HEK293 (cell line): Measurements from ENCODE around the gene DNTTIP2.
A peak's percentile ranks its signal among the peaks of the same experiment; 100 is the strongest.

Experiments
- CTCF ChIA-PET: fragments of 350-600 bp; formaldehyde crosslinking; extraction: SDS; loops from one replicate; lab custom pipeline; 2021; ENCODE audit warnings: antibody characterized with exemption; lab: Yijun Ruan, JAX
- POLR2A ChIA-PET: fragments of 300-600 bp; formaldehyde crosslinking; extraction: SDS; loops from one replicate; lab custom pipeline; 2020; ENCODE audit warnings: antibody characterized with exemption, inconsistent platforms; lab: Yijun Ruan, JAX
- H3K27ac ChIP-seq: fragments of 200-500 bp; sonication (Bioruptor generic); 2 replicates; pipeline ENCODE4 v1.5.1; 2014; ENCODE audit warnings: low read depth, low read length, control low read depth, inconsistent platforms; ENCODE audit errors: extremely low read depth
- H3K36me3 ChIP-seq, 2 experiments: fragments of 200-500 bp in 1 of 2; sonication (Bioruptor generic) in 1 of 2; 1 replicate in 1 of 2; 2 replicates in 1 of 2; pipeline ENCODE4 v1.5.1; 2014 to 2017; ENCODE audit warnings: inconsistent platforms in 2 of 2, low read length in 2 of 2; ENCODE audit not compliant: control insufficient read depth in 2 of 2, insufficient read depth in 1 of 2
- H3K4me1 ChIP-seq: fragments of 200-500 bp; sonication (Bioruptor generic); 2 replicates; pipeline ENCODE4 v1.5.1; 2014; ENCODE audit warnings: mild to moderate bottlenecking, low read length, inconsistent platforms; ENCODE audit not compliant: control insufficient read depth, insufficient read depth
- H3K4me3 ChIP-seq: 2 replicates; pipeline ENCODE4 v1.5.1; 2011; ENCODE audit warnings: low read depth, mild to moderate bottlenecking, control low read depth, low read length, moderate library complexity
- H3K9me3 ChIP-seq: fragments of 200-500 bp; sonication (Bioruptor generic); 2 replicates; pipeline ENCODE4 v1.5.1; 2014; ENCODE audit warnings: low read depth, low read length, inconsistent platforms; ENCODE audit not compliant: control insufficient read depth, insufficient read depth
- BCL11B ChIP-seq: fragments of 450-650 bp; formaldehyde crosslinking; IDR thresholded peaks from 2 replicates; pipeline ENCODE4 v1.5.1; 2016; ENCODE audit warnings: low read depth, missing biosample characterization, missing genetic modification characterization
- HIC1 ChIP-seq: fragments of 450-650 bp; formaldehyde crosslinking; IDR thresholded peaks from 2 replicates; pipeline ENCODE4 v1.5.1; 2016; ENCODE audit warnings: missing biosample characterization, missing genetic modification characterization
- PRDM1 ChIP-seq: fragments of 450-650 bp; formaldehyde crosslinking; IDR thresholded peaks from 2 replicates; pipeline ENCODE4; 2016; ENCODE audit warnings: missing biosample characterization, missing genetic modification characterization
- SETDB1 ChIP-seq: IDR thresholded peaks from one replicate; pipeline ENCODE4 v1.6.1; 2017; ENCODE audit warnings: mild to moderate bottlenecking, low read length, moderate library complexity, mixed read lengths; ENCODE audit not compliant: insufficient read length
- TSHZ1 ChIP-seq: fragments of 450-650 bp; formaldehyde crosslinking; IDR thresholded peaks from 2 replicates; pipeline ENCODE4 v1.5.1; 2016; ENCODE audit warnings: missing biosample characterization, missing genetic modification characterization, borderline replicate concordance
- ZBTB8A ChIP-seq: fragments of 450-650 bp; formaldehyde crosslinking; IDR thresholded peaks from 2 replicates; pipeline ENCODE4 v1.5.1; 2016; ENCODE audit warnings: missing biosample characterization, missing genetic modification characterization
- ZNF23 ChIP-seq: fragments of 450-650 bp; formaldehyde crosslinking; IDR thresholded peaks from 2 replicates; pipeline ENCODE4 v1.5.1; 2016; ENCODE audit warnings: missing biosample characterization, missing genetic modification characterization, borderline replicate concordance
- ZNF248 ChIP-seq: fragments of 450-650 bp; formaldehyde crosslinking; IDR thresholded peaks from 2 replicates; pipeline ENCODE4 v1.5.1; 2017; ENCODE audit warnings: missing biosample characterization, missing genetic modification characterization
- ZNF324 ChIP-seq: fragments of 450-650 bp; formaldehyde crosslinking; IDR thresholded peaks from 2 replicates; pipeline ENCODE4 v1.5.1; 2016; ENCODE audit warnings: missing biosample characterization, missing genetic modification characterization
- ZNF341 ChIP-seq: fragments of 450-650 bp; formaldehyde crosslinking; IDR thresholded peaks from 2 replicates; pipeline ENCODE4; 2016; ENCODE audit warnings: low read depth, missing biosample characterization, missing genetic modification characterization
- ZNF37A ChIP-seq: fragments of 450-650 bp; IDR thresholded peaks from 2 replicates; pipeline ENCODE4 v1.5.1; 2018; ENCODE audit warnings: missing biosample characterization, missing genetic modification characterization
- ZNF621 ChIP-seq: fragments of 450-650 bp; formaldehyde crosslinking; IDR thresholded peaks from 2 replicates; pipeline ENCODE4 v1.5.1; 2017; ENCODE audit warnings: missing biosample characterization, missing genetic modification characterization
- ZNF658 ChIP-seq: fragments of 450-650 bp; formaldehyde crosslinking; IDR thresholded peaks from 2 replicates; pipeline ENCODE4; 2016; ENCODE audit warnings: missing biosample characterization, missing genetic modification characterization
- ZNF660 ChIP-seq: fragments of 450-650 bp; IDR thresholded peaks from 2 replicates; pipeline ENCODE4 v1.5.1; 2018; ENCODE audit warnings: missing biosample characterization, mild to moderate bottlenecking, missing genetic modification characterization
- ZNF677 ChIP-seq: fragments of 450-650 bp; IDR thresholded peaks from 2 replicates; pipeline ENCODE4 v1.5.0; 2018; ENCODE audit warnings: missing biosample characterization, mild to moderate bottlenecking, missing genetic modification characterization, moderate library complexity
- ZNF791 ChIP-seq: fragments of 450-650 bp; formaldehyde crosslinking; IDR thresholded peaks from 2 replicates; pipeline ENCODE4 v1.5.1; 2016; ENCODE audit warnings: missing biosample characterization, missing genetic modification characterization
- ZSCAN23 ChIP-seq: fragments of 450-650 bp; formaldehyde crosslinking; IDR thresholded peaks from 2 replicates; pipeline ENCODE4 v1.5.1; 2016; ENCODE audit warnings: missing biosample characterization, missing genetic modification characterization
- ZXDB ChIP-seq: fragments of 450-650 bp; formaldehyde crosslinking; IDR thresholded peaks from 2 replicates; pipeline ENCODE4 v1.5.1; 2016; ENCODE audit warnings: missing biosample characterization, missing genetic modification characterization
- TF ChIP-seq, protein P1 (sequence below): fragments of 450-650 bp; formaldehyde crosslinking; IDR thresholded peaks from 2 replicates; pipeline ENCODE4 v1.5.1; 2016; ENCODE audit warnings: missing biosample characterization, missing genetic modification characterization
- TF ChIP-seq, protein P2 (sequence below): fragments of 450-650 bp; formaldehyde crosslinking; optimal IDR thresholded peaks from 2 replicates; pipeline ENCODE3; 2016; ENCODE audit warnings: missing biosample characterization, mild to moderate bottlenecking, missing genetic modification characterization
- TF ChIP-seq, protein P3 (sequence below): fragments of 450-650 bp; formaldehyde crosslinking; conservative IDR thresholded peaks from 2 replicates; pipeline ENCODE4 v1.5.1; 2016; ENCODE audit warnings: low read depth, missing biosample characterization, missing genetic modification characterization

Gene DNTTIP2

DNA sequence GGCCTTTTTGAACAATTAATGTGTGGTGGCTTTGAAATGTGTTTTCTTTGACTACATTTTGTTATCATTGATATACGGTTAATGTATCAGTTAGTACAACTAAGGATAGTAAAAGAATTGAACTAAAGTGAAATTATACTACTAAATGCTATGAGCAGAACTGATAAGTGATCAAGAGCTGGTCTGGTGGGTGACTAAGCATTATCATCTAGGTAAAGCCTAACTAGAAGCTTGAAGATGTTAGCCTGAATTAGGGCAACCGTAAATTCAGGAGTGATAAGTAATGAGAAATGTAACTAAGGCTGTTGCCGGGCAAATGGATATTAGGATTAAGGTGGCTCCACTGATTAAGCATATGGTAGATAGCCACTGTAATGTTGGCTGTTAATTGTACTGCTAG is 46.2 kb upstream of the DNTTIP2 start:
- Histone ChIP-seq H3K36me3 (no peaks in the 10 kb centered on the region), H3K27ac (no peak overlapping the region), H3K4me3 (no peak overlapping the region), H3K4me1 (no peaks in the 10 kb centered on the region), H3K9me3 (no peaks in the 10 kb centered on the region)
- ChIA-PET CTCF (interaction anchor here (0.9 kb wide), 1 partner anchor 9 kb away, joined by 3 read pairs; no protein-coding TSS in a partner anchor), POLR2A (no interaction called here)
- TF ChIP-seq ZNF660 (no peak), ZNF341 (tag by site-specific recombination) (no peak), ZNF324 (tag by site-specific recombination) (no peak), ZNF248 (no peak), ZBTB8A (tag by site-specific recombination) (0 out of 2 replicates have a peak, but pooled peaks have one; percentile 21), ZNF23 (tag by site-specific recombination) (no peak), HIC1 (tag by site-specific recombination) (no peak)

DNA sequence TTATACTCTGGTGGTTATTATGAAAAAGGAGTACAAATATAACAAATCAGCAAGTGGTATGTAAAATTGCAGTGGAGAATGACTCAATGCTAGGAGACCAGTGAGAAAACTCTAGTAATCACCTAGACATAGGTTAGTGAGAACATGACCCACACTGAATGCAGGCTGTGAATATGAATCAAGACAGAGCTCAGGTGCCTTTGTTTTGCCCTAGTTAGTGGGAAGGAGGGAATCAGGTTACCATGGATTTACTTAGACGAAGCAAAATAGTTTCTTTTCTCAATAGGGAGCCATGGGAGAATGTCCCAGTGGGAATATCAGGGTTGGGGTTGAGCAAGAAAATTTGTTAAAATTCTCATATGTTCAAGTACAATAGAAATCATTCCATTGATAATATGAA is 40.8 kb upstream of the DNTTIP2 start:
- Histone ChIP-seq H3K9me3 (no peaks in the 10 kb centered on the region), H3K4me1 (no peaks in the 10 kb centered on the region), H3K36me3 (no peaks in the 10 kb centered on the region), H3K27ac (no peak overlapping the region), H3K4me3 (no peak overlapping the region)
- ChIA-PET CTCF (interaction anchor here (0.5 to 2.3 kb wide), 2 partner anchors 10 to 290 kb away, joined by 3 to 17 read pairs; partner anchors contain the start of gene GCLM), POLR2A (no interaction called here)
- TF ChIP-seq, protein P1, sequence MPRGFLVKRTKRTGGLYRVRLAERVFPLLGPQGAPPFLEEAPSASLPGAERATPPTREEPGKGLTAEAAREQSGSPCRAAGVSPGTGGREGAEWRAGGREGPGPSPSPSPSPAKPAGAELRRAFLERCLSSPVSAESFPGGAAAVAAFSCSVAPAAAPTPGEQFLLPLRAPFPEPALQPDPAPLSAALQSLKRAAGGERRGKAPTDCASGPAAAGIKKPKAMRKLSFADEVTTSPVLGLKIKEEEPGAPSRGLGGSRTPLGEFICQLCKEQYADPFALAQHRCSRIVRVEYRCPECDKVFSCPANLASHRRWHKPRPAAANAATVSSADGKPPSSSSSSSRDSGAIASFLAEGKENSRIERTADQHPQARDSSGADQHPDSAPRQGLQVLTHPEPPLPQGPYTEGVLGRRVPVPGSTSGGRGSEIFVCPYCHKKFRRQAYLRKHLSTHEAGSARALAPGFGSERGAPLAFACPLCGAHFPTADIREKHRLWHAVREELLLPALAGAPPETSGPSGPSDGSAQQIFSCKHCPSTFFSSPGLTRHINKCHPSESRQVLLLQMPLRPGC (tag by site-specific recombination), result no peak
- TF ChIP-seq ZXDB (tag by site-specific recombination) (no peak), ZSCAN23 (tag by site-specific recombination) (no peak), TSHZ1 (tag by site-specific recombination) (no peak), ZNF341 (tag by site-specific recombination) (no peak), ZNF791 (tag by site-specific recombination) (no peak), BCL11B (tag by site-specific recombination) (no peak), SETDB1 (no peak), PRDM1 (tag by site-specific recombination) (no peak), ZNF677 (tag by site-specific recombination) (no peak), ZNF37A (tag by site-specific recombination) (no peak), ZNF658 (tag by site-specific recombination) (no peak), ZNF621 (tag by site-specific recombination) (no peak)
- TF ChIP-seq, protein P2, sequence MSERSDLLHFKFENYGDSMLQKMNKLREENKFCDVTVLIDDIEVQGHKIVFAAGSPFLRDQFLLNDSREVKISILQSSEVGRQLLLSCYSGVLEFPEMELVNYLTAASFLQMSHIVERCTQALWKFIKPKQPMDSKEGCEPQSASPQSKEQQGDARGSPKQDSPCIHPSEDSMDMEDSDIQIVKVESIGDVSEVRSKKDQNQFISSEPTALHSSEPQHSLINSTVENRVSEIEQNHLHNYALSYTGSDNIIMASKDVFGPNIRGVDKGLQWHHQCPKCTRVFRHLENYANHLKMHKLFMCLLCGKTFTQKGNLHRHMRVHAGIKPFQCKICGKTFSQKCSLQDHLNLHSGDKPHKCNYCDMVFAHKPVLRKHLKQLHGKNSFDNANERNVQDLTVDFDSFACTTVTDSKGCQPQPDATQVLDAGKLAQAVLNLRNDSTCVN (tag by site-specific recombination), result no peak
- TF ChIP-seq, protein P3, sequence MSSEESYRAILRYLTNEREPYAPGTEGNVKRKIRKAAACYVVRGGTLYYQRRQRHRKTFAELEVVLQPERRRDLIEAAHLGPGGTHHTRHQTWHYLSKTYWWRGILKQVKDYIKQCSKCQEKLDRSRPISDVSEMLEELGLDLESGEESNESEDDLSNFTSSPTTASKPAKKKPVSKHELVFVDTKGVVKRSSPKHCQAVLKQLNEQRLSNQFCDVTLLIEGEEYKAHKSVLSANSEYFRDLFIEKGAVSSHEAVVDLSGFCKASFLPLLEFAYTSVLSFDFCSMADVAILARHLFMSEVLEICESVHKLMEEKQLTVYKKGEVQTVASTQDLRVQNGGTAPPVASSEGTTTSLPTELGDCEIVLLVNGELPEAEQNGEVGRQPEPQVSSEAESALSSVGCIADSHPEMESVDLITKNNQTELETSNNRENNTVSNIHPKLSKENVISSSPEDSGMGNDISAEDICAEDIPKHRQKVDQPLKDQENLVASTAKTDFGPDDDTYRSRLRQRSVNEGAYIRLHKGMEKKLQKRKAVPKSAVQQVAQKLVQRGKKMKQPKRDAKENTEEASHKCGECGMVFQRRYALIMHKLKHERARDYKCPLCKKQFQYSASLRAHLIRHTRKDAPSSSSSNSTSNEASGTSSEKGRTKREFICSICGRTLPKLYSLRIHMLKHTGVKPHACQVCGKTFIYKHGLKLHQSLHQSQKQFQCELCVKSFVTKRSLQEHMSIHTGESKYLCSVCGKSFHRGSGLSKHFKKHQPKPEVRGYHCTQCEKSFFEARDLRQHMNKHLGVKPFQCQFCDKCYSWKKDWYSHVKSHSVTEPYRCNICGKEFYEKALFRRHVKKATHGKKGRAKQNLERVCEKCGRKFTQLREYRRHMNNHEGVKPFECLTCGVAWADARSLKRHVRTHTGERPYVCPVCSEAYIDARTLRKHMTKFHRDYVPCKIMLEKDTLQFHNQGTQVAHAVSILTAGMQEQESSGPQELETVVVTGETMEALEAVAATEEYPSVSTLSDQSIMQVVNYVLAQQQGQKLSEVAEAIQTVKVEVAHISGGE (tag by site-specific recombination), result no peak
